Heart right ventricle (tissue), 16 donors: Measurements from ENCODE around the gene AASS. TPM values are rescaled to one million over a fixed set of nuclear protein-coding genes. Genes with fewer than 3 reads are reported as not detected.
"Not testable (repeated sequence)": the region's sequence is repeated elsewhere in the genome, so short reads cannot be mapped to it uniquely, and the experiment has no call there.

ENCODE experiments used
- ATAC-seq, 8 donors: fragments of 200-7000 bp; cut with Tn5 transposase; one replicate each; pipeline ENCODE4 v1.9.1; 2020; ENCODE audit warnings: mild to moderate bottlenecking in 8 of 8, moderate library complexity in 8 of 8, moderate number of reproducible peaks in 1 of 8
- DNase-seq, 2 donors: peaks; one replicate each; pipeline ENCODE4 v3.0.0-alpha.2; 2020
- H3K27ac ChIP-seq, 10 donors: fragments of 200-600 bp; sonication (generic) in 2 of 10; one replicate each; pipeline versions ENCODE4 v1.5.0 to v1.8.0; 2020 to 2022; ENCODE audit warnings: mild to moderate bottlenecking in 3 of 10
- H3K27me3 ChIP-seq, 7 donors: fragments of 200-600 bp; one replicate each; pipeline ENCODE4 v1.8.0; 2021 to 2022; ENCODE audit warnings: mild to moderate bottlenecking in 2 of 7
- H3K36me3 ChIP-seq, 9 donors: fragments of 200-600 bp; sonication (generic) in 1 of 9; one replicate each; pipeline versions ENCODE4 v1.5.0 to v1.8.0; 2020 to 2022; ENCODE audit warnings: mild to moderate bottlenecking in 2 of 9
- H3K4me1 ChIP-seq, 9 donors: fragments of 200-600 bp; sonication (generic) in 1 of 9; one replicate each; pipeline versions ENCODE4 v1.5.0 to v1.8.0; 2020 to 2022; ENCODE audit warnings: mild to moderate bottlenecking in 4 of 9
- H3K4me3 ChIP-seq, 10 donors: fragments of 200-600 bp; sonication (generic) in 2 of 10; one replicate each; pipeline versions ENCODE4 v1.5.0 to v1.8.0; 2020 to 2022; ENCODE audit warnings: mild to moderate bottlenecking in 7 of 10, moderate library complexity in 2 of 10
- H3K9me3 ChIP-seq, 11 donors: fragments of 200-600 bp in 10 of 11; sonication (generic) in 2 of 11; one replicate each; pipeline versions ENCODE4 v1.5.0 to v1.8.0; 2013 to 2022; ENCODE audit warnings: mild to moderate bottlenecking in 2 of 11, control low read depth in 1 of 11, moderate library complexity in 1 of 11
- CTCF ChIP-seq, 9 donors: fragments of 200-600 bp; sonication (generic) in 2 of 9; IDR thresholded peaks; one replicate each; pipeline versions ENCODE4 v1.5.0 to v1.8.0; 2021 to 2022; ENCODE audit warnings: antibody characterized with exemption in 9 of 9, mild to moderate bottlenecking in 5 of 9, moderate library complexity in 1 of 9
- WGBS, 2 donors: extraction: QIAGEN DNeasy Blood & Tissue Kit; methylation state at CpG; one replicate each; pipeline ENCODE4 v1.1.7; 2013; ENCODE audit warnings: inconsistent platforms in 1 of 2; 5-methylcytosine and 5-hydroxymethylcytosine counted together
- intact Hi-C, 10 donors: fragments of 100-400 bp; cut with DNase I; formaldehyde crosslinking; loops; one replicate each; pipeline versions ENCODE4 v1.11.1 to v1.14.2; 2022
- long read RNA-seq, 3 donors: library from polyadenylated mRNA; unstranded; transcript quantifications; one replicate each; pipeline ENCODE4 v2.0.0, GENCODE V29; 2020 to 2021
- polyA plus RNA-seq, 2 donors: library from polyadenylated mRNA; stranded (reverse); fragments of 200-250 nt; gene quantifications; one replicate each; pipeline ENCODE4 v1.2.3, GENCODE V29; 2013
- total RNA-seq, 10 donors: library from RNA; stranded (reverse); fragmentation: NEBNext Ultra II Directional in 3 of 10; extraction: Animal tissue kit (Norgen Biotek cat#: 25700) in 3 of 10; gene quantifications; one replicate each; pipeline versions ENCODE4 v1.2.1 to v1.2.4, GENCODE V29; 2021 to 2023
- donor health status: Arrhythmogenic right ventricular cardiomyopathy.
- donor health status: ischemic (EF 13 %, LVEDD 7.1; RV severe dilation, severe dysfunction).
- donor health status: healthy with polysubstance abuse.
- donor health status: DM: no; HTN: yes; CAD: no.
- donor health status: DM: no; HTN: no; CAD: no.
- donor health status: ischemic (EF 25% LVEDD 6.9; RV normal size, moderate dysfunction).
- donor health status: ischemic (EF 25% LVEDD 5.7; RV mildly dilated, moderate dysfunction).
- donor health status: healthy.
- donor health status: DM: yes; HTN: yes; CAD: no.
- donor health status: Ischemic cardiomyopathy.
- donor health status: ischemic (EF 35%, LVEDD 5.7; RV mildly dilated, moderate dysfunction).
- donor health status: nonischemic (EF 11% LVEDD 7.7; RV severe dilation, severe dysfunction).
- donor health status: DM: yes; HTN: yes; CAD: no.
- donor health status: PGD.
- donor health status: ischemic (EF 29% LVEDD 5.4; RV normal size, mild dysfunction).
- donor health status: nonischemic (EF 23%, LVEDD 6.1; RV moderate dilation, normal function).

The AASS gene
- 10 to 100 TPM; 14.6 to 48.1 (median 29.1) TPM for total RNA-seq
- polyA plus RNA-seq = 10 to 100 TPM; 14.9 to 37.5 TPM
- long read RNA-seq, donor 1, transcript AASS-203 (24 exons, 3,163 nt) = major isoform, 30 of 46 reads
- long read RNA-seq, donor 1, partial matches to known transcripts = 3 of 46 reads
- long read RNA-seq, donor 1, other reads (novel, unspliced or antisense) = 11 of 46 reads
- long read RNA-seq, donor 2, transcript AASS-203 (24 exons, 3,163 nt) = major isoform, 25 of 41 reads
- long read RNA-seq, donor 2, partial matches to known transcripts = 4 of 41 reads
- long read RNA-seq, donor 2, other reads (novel, unspliced or antisense) = 11 of 41 reads
- long read RNA-seq, donor 3, transcript AASS-203 (24 exons, 3,163 nt) = major isoform, 9 of 25 reads
- long read RNA-seq, donor 3, partial matches to known transcripts = 4 of 25 reads
- long read RNA-seq, donor 3, other reads (novel, unspliced or antisense) = 12 of 25 reads

DNA sequence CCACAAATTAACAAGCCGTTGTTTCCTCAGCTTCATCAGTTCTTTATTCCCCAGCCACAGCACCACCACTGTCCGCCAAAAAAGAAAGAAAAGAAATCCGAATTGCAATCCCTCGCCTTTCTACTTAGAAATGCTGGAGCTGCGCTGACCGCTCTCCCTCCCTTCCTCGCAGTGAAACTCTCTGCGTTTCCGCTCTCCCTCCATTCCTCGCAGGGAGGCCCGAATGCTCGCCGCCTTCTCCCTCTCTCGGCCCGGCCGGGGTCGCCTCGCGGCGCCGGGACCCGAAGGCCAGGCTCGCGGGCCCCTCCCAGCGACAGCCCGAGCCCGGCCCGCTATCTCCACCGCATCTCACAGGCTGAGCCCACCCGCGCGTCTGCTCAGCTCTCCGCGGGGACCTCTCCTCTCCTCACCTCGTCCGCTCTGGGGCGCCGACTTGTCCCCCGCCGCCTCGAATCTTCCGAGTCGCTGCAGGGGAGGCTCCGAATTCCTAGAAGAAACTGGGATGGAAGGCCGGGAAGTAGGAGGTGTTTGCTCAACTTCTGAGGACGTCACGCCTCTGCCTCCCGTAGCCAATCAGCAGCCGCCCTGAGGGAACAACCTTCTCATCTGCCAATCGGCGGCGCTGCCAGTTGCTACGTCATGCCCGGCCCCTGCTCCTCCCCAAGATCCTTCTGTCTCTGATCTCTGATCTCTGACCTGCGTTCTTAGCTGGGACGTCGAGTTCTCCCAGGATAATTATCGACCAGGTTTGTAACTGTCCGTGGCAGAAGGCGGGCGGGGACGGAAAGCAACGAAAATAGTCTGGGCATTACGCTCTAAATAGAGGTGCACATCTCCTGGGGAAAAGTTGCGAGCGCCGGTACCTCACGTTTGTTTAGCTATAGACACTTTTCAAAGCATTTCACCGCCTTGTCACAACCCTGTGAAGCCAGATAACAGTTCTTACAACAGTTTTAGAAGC, at the start of gene AASS:
AASS (minus strand) TSS at position 499 of the 961 bp plus-strand sequence. CDS start 10,523 bp downstream, outside the sequence.
- Histone ChIP-seq H3K36me3 (no peaks in the 10 kb centered on the region), H3K4me1 (peaks cover 0 to 35% (median 19%) of the 10 kb centered on the region in 9 donors), H3K27ac (peak within 1 kb of the TSS; percentile 71 to 96 (median 92)), H3K27me3 (peaks cover 0 to 10% (median 0%) of the 10 kb centered on the region in 7 donors), H3K4me3 (peak within 1 kb of the TSS; percentile 58 to 96 (median 84)), H3K9me3 (no peaks in the 10 kb centered on the region)
- intact Hi-C loops = loop anchor here in 1 of 10 donors (5.0 kb wide), 1 partner anchor 1413 kb away; the partner anchor contains the start of gene NDUFA5
- peak in 1 of 9 donors; percentile 26 for TF ChIP-seq CTCF (IDR thresholded peaks at IDR 0.05)
- peak; percentile 98 to 100 (median 99) for ATAC-seq
- peak; percentile 98 for DNase-seq
- WGBS, 2 donors = 0 to 1% methylated on average over 69 of the region's 69 CpGs

DNA sequence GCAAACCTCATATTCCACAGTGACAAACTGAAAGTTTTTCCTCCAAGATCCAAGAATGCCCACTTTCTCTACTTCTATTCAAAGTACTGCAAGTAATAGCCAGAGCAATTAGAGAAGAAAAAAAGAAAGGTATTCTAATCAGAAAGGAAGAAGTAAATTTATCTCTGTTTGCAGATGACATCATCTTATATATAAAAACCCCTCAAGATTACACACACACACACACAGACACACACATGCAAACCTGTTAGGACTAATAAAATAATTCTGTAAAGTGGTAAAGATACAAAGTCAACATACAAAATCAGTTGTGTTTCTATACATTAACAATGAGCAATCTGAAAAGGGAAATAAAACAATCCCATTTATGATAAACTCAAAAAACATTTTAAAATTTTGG, 44.7 kb upstream of the AASS start:
- Histone ChIP-seq H3K9me3 (peaks cover 0 to 8% (median 0%) of the 10 kb centered on the region in 11 donors), H3K27me3 (no peaks in the 10 kb centered on the region), H3K36me3 (no peaks in the 10 kb centered on the region), H3K4me1 (no peaks in the 10 kb centered on the region), H3K4me3 (no peak overlapping the region), H3K27ac (no peak overlapping the region)
- DNase-seq = no peak
- ATAC-seq = no peak
- TF ChIP-seq CTCF (IDR thresholded peaks at IDR 0.05) = no peak
- intact Hi-C loops = no loop called here

DNA sequence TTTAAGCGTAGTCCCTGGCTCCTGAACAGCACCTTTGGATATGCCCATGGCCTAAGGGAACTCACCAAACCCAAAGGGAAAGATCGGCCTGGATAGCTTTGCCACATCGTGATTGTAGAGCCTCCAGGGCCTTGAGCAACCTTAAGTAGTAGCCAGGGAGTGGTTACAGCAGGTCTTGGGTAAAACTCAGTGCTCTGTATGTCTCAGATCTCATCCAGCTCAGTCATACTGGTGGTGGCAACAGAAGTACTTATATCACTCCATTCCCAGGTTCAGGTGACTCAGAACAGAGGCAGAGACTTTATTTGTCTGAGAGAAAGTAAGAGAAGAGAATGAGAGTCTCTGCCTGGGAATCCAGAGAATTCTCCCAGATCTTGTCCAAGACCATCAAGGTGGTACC, 39.1 kb upstream of the AASS start:
- ATAC-seq (no peak), DNase-seq (no peak)
- Histone ChIP-seq H3K27ac (no peak overlapping the region), H3K36me3 (no peaks in the 10 kb centered on the region), H3K4me3 (no peak overlapping the region), H3K27me3 (no peaks in the 10 kb centered on the region), H3K4me1 (no peaks in the 10 kb centered on the region), H3K9me3 (no peaks in the 10 kb centered on the region)
- WGBS, 2 donors = 76 to 87% methylated on average over 3 of the region's 3 CpGs
- no peak for TF ChIP-seq CTCF (IDR thresholded peaks at IDR 0.05)
- intact Hi-C loops = no loop called here

DNA sequence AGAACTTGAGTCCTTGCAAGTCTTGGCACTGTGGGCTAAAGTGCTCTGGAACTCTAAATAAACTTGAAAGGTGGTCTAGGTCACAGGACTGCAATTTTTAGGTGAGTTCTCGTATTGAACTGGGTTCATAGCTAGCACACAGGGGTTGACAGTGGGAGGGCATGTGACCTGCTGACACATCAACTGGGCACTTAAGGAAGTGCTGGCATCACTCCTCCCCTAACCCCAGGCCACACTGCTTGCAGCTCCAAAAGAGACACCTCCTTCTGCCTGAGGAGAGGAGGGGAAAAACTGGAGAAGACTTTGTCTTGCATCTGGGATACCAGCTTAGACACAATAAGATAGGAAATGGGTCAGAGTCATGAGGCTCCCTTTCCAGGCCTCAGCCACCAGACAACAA, 38.0 kb upstream of the AASS start:
- TF ChIP-seq CTCF (IDR thresholded peaks at IDR 0.05) = no peak
- Histone ChIP-seq H3K36me3 (no peaks in the 10 kb centered on the region), H3K9me3 (no peaks in the 10 kb centered on the region), H3K27me3 (no peaks in the 10 kb centered on the region), H3K27ac (no peak overlapping the region), H3K4me3 (no peak overlapping the region), H3K4me1 (no peaks in the 10 kb centered on the region)
- ATAC-seq = no peak
- intact Hi-C loops = no loop called here
- 24 to 37% methylated on average over 1 of the region's 1 CpG for WGBS, 2 donors
- no peak for DNase-seq

DNA sequence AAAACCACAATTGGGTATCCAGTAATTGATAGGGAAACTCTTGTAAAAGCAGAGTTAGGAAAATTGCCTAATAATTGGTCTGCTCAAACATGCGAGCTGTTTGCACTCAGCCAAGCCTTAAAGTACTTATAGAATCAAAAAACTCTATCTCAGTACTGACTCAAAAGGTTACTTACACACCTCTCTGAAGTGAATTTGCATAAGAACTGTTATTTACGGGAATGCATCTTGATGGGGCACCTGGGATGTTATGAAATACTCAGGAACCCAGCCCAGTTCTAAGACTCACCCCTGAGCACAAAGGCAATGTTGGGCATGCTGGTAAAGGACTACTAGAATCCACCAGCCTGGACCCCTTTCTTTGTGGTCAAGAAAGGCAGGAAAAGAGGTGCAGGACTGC, 28.1 kb upstream of the AASS start:
- WGBS, 2 donors = 79 to 81% methylated on average over 2 of the region's 2 CpGs
- ATAC-seq, H3K27me3 ChIP-seq, H3K9me3 ChIP-seq, H3K27ac ChIP-seq, DNase-seq, H3K36me3 ChIP-seq, H3K4me1 ChIP-seq, intact Hi-C loops, H3K4me3 ChIP-seq: not testable (repeated sequence)
